HepG2 (cell line): ENCODE measurements around the gene SIMC1. TPM values are rescaled to one million over a fixed set of nuclear protein-coding genes. Genes with fewer than 3 reads are reported as not detected.

Experiments
- ATAC-seq: fragments of 200-7000 bp; cut with Tn5 transposase; 3 replicates; pipeline ENCODE4 v1.9.1; 2020; ENCODE audit warnings: mild to moderate bottlenecking, moderate library complexity
- BruUV-seq: library from RNA; stranded (reverse); fragments of 400-500 nt; replicated peaks from 2 replicates; lab custom pipeline; 2021; lab: Mats Ljungman, UMichigan
- CTCF ChIA-PET: fragments of 300-600 bp; formaldehyde crosslinking; extraction: SDS; loops from one replicate; lab custom pipeline; 2021; ENCODE audit warnings: low total read pairs, inconsistent platforms, low intra/inter-chr PET ratio; lab: Yijun Ruan, JAX
- POLR2A ChIA-PET: fragments of 350-600 bp; sonication (Branson Sonifier 250); formaldehyde crosslinking; loops from one replicate; lab custom pipeline; 2020; ENCODE audit warnings: antibody characterized with exemption, inconsistent platforms; lab: Yijun Ruan, JAX
- DNase-seq: peaks from one replicate; pipeline ENCODE4 v3.0.0-alpha.2; 2015; ENCODE audit warnings: low spot score
- FAIRE-seq: peaks from 3 replicates; lab custom pipeline; 2011; peaks lifted over from hg19 to GRCh38; lab: Jason Lieb, UNC
- H2AFZ ChIP-seq: one replicate; pipeline ENCODE4 v1.6.1; 2011; ENCODE audit warnings: low read length, inconsistent platforms
- H3K27ac ChIP-seq: fragments of 300-600 bp; 3 replicates; pipeline ENCODE4 v1.8.0; 2011; ENCODE audit warnings: mixed run types, mild to moderate bottlenecking, mixed read lengths, low read length, inconsistent platforms; ENCODE audit not compliant: insufficient read depth; ENCODE audit errors: extremely low read length
- H3K27me3 ChIP-seq, 2 experiments: fragments of 200-600 bp in 1 of 2; 2 replicates in 1 of 2; 3 replicates in 1 of 2; pipeline versions ENCODE4 v1.6.0 to v1.8.0; 2011; ENCODE audit warnings: low read length in 2 of 2, mild to moderate bottlenecking in 2 of 2, moderate library complexity in 2 of 2, inconsistent platforms in 1 of 2; ENCODE audit not compliant: insufficient read depth in 2 of 2, control insufficient read depth in 1 of 2
- H3K36me3 ChIP-seq, 2 experiments: fragments of 200-600 bp in 1 of 2; replicated peaks in 1 of 2; 2 replicates in 1 of 2; 3 replicates in 1 of 2; pipeline versions ENCODE4 v1.5.1 to v1.8.0; 2011; ENCODE audit warnings: low read length in 2 of 2, inconsistent platforms in 1 of 2; ENCODE audit not compliant: insufficient read depth in 2 of 2, control insufficient read depth in 1 of 2
- H3K4me1 ChIP-seq: 2 replicates; pipeline ENCODE4 v1.5.1; 2012; ENCODE audit warnings: low read length, inconsistent platforms; ENCODE audit not compliant: insufficient read depth
- H3K4me2 ChIP-seq: 2 replicates; pipeline ENCODE4 v1.6.0; 2011; ENCODE audit warnings: low read depth, low read length, inconsistent platforms
- H3K4me3 ChIP-seq, 3 experiments: fragments of 200-600 bp in 1 of 3; sonication (generic), shearing (Covaris generic) in 1 of 3; replicated peaks in 1 of 3; 2 replicates each; pipeline ENCODE4 v1.5.1; 2011 to 2016; ENCODE audit warnings: low read length in 3 of 3, inconsistent platforms in 2 of 3, low read depth in 2 of 3, mild to moderate bottlenecking in 2 of 3, control low read depth in 1 of 3, mixed read lengths in 1 of 3; ENCODE audit not compliant: insufficient read depth in 1 of 3
- H3K79me2 ChIP-seq: one replicate; pipeline ENCODE4 v1.6.1; 2011; ENCODE audit warnings: low read length, inconsistent platforms; ENCODE audit not compliant: insufficient read depth
- H3K9ac ChIP-seq: 2 replicates; pipeline ENCODE4 v1.6.0; 2011; ENCODE audit warnings: mild to moderate bottlenecking, low read depth, low read length, inconsistent platforms; ENCODE audit not compliant: insufficient read depth
- H3K9me3 ChIP-seq: 2 replicates; pipeline ENCODE4 v1.5.1; 2012; ENCODE audit warnings: mild to moderate bottlenecking, low read length
- H4K20me1 ChIP-seq: 2 replicates; pipeline ENCODE4 v1.6.0; 2011; ENCODE audit warnings: inconsistent platforms, mild to moderate bottlenecking, low read length, moderate library complexity; ENCODE audit not compliant: insufficient read depth
- GLI4 ChIP-seq: sonication (generic); formaldehyde crosslinking; IDR thresholded peaks from 2 replicates; pipeline ENCODE4 v1.5.1; 2020; ENCODE audit warnings: missing genetic modification reagents, mild to moderate bottlenecking, moderate library complexity, borderline replicate concordance
- IRF9 ChIP-seq: sonication (generic); formaldehyde crosslinking; IDR thresholded peaks from 2 replicates; pipeline ENCODE4 v1.8.0; 2022; ENCODE audit warnings: missing genetic modification reagents, mild to moderate bottlenecking, borderline replicate concordance
- JUNB ChIP-seq: sonication (generic); formaldehyde crosslinking; IDR thresholded peaks from 2 replicates; pipeline ENCODE4 v1.8.0; 2022; ENCODE audit warnings: missing genetic modification reagents, mild to moderate bottlenecking, borderline replicate concordance
- KLF13 ChIP-seq: sonication (generic); formaldehyde crosslinking; IDR thresholded peaks from 2 replicates; pipeline ENCODE4 v1.4.0; 2020; ENCODE audit warnings: mild to moderate bottlenecking, missing genetic modification reagents
- MNT ChIP-seq: fragments of 450-650 bp; IDR thresholded peaks from 2 replicates; pipeline ENCODE4 v1.6.1; 2016
- MYC ChIP-seq: sonication (generic); formaldehyde crosslinking; IDR thresholded peaks from 2 replicates; pipeline ENCODE4 v1.9.0; 2021; ENCODE audit warnings: missing genetic modification reagents, borderline replicate concordance
- POLR2AphosphoS5 ChIP-seq: IDR thresholded peaks from 2 replicates; pipeline ENCODE4 v1.6.1; 2012; ENCODE audit warnings: low read depth, low read length
- PRPF4 ChIP-seq: fragments of 200-400 bp; formaldehyde crosslinking; IDR thresholded peaks from 2 replicates; pipeline ENCODE4 v1.6.1; 2016; ENCODE audit warnings: low read length, low read depth; ENCODE audit not compliant: poor library complexity, severe bottlenecking
- TAF15 ChIP-seq: fragments of 200-400 bp; formaldehyde crosslinking; IDR thresholded peaks from one replicate; pipeline ENCODE4 v1.6.1; 2018; ENCODE audit warnings: mild to moderate bottlenecking, low read depth, low read length; ENCODE audit not compliant: poor library complexity, severe bottlenecking
- ZNF607 ChIP-seq: sonication (generic); formaldehyde crosslinking; IDR thresholded peaks from 2 replicates; pipeline ENCODE4 v1.5.1; 2020; ENCODE audit warnings: missing genetic modification reagents, mild to moderate bottlenecking, borderline replicate concordance
- ZNF709 ChIP-seq: sonication (generic); formaldehyde crosslinking; IDR thresholded peaks from 2 replicates; pipeline ENCODE4 v1.5.0; 2020; ENCODE audit warnings: mild to moderate bottlenecking, missing genetic modification reagents
- ZNF883 ChIP-seq: sonication (generic); formaldehyde crosslinking; IDR thresholded peaks from 2 replicates; pipeline ENCODE4 v1.5.1; 2020; ENCODE audit warnings: mild to moderate bottlenecking, missing genetic modification reagents; ENCODE audit errors: not compliant biosample characterization
- ZNF891 ChIP-seq: sonication (generic); formaldehyde crosslinking; IDR thresholded peaks from 2 replicates; pipeline ENCODE4 v1.5.0; 2020; ENCODE audit warnings: mild to moderate bottlenecking, missing genetic modification reagents
- WGBS: methylation state at CpG from one replicate; pipeline ENCODE4 v1.1.6; 2017; ENCODE audit warnings: low lambda C conversion rate; 5-methylcytosine and 5-hydroxymethylcytosine counted together
- in situ Hi-C: cut with HindIII; loops from 2 replicates; pipeline ENCODE4 v1.10.0; 2017; ENCODE audit warnings: low pct_unique_long_range_greater_than_20kb; ENCODE audit not compliant: extremely low pct_ligation_motif_present
- intact Hi-C: fragments of 100-400 bp; cut with micrococcal nuclease; formaldehyde crosslinking; loops from one replicate; pipeline ENCODE4 v1.10.0; 2022; ENCODE audit not compliant: unreplicated experiment
- polyA plus RNA-seq, 8 experiments: library from polyadenylated mRNA; depleted of rRNA in 3 of 8; stranded (reverse) in 7 of 8; unstranded in 1 of 8; fragments of >200 nt; fragmentation: Illumina TruSeq in 4 of 8; extraction: Trizol in 4 of 8; gene quantifications; 2 replicates each; pipeline versions ENCODE4 v1.2.1 to v1.2.3, GENCODE V29; 2011 to 2016; ENCODE audit warnings: low read depth in 4 of 8, missing spikeins in 1 of 8, mixed read lengths in 1 of 8; ENCODE audit not compliant: insufficient read depth in 1 of 8
- total RNA-seq, 5 experiments: library from RNA; depleted of rRNA; stranded (reverse); fragments of >200 nt; fragmentation: Illumina TruSeq; extraction: Trizol; gene quantifications; 2 replicates each; pipeline ENCODE4 v1.2.3, GENCODE V29; 2016; ENCODE audit warnings: low read depth in 1 of 5
- TF ChIP-seq, protein P1 (sequence below): sonication (generic); formaldehyde crosslinking; IDR thresholded peaks from 2 replicates; pipeline ENCODE4 v1.8.0; 2022; ENCODE audit warnings: missing genetic modification reagents, mild to moderate bottlenecking, inconsistent platforms, borderline replicate concordance
- TF ChIP-seq, protein P2 (sequence below): sonication (generic); formaldehyde crosslinking; conservative IDR thresholded peaks from 2 replicates; pipeline ENCODE4 v1.8.0; 2022; ENCODE audit warnings: mild to moderate bottlenecking, moderate library complexity, missing genetic modification reagents
- TF ChIP-seq, protein P3 (sequence below): sonication (generic); formaldehyde crosslinking; IDR thresholded peaks from 2 replicates; pipeline ENCODE4 v1.4.0; 2020; ENCODE audit warnings: mild to moderate bottlenecking, missing genetic modification reagents

SIMC1 gene
- total and polyA plus RNA-seq, 2 of the 13 experiments (the other 11 are each of a cell fraction or from before 2014, with no cell fraction given): 5.4 to 6.8 TPM

GRCh38 chr5:176388444-176389134 is 150.4 kb downstream of the SIMC1 start, which contains the start of the genes HIGD2A and NOP16:
TSS of gene HIGD2A (plus strand) at chr5:176388751. CDS start at chr5:176388820, 69 bp downstream.
TSS of gene NOP16 (minus strand) at chr5:176388598. CDS start at chr5:176388539, 59 bp downstream.
- H3K4me3 ChIP-seq: peak within 1 kb of the TSS; percentile 71 to 93 (median 92)
- in situ Hi-C loops: no loop called here
- H3K9ac ChIP-seq: peak within 1 kb of the TSS; percentile 97
- POLR2A ChIA-PET: interaction anchor here (0.7 to 2.3 kb wide), 11 partner anchors 12 to 160 kb away, joined by 3 to 31 read pairs (median 4); partner anchors contain the start of genes CDHR2, KIAA1191 and RNF44
- H3K36me3 ChIP-seq: peaks cover 6 to 33% of the 10 kb centered on the region in 2 experiments
- peak within 1 kb of the TSS; percentile 89 for H3K4me2 ChIP-seq
- DNase-seq (peak; percentile 98), ATAC-seq (peak; percentile 90), FAIRE-seq (peak; percentile 99)
- BruUV-seq: no TSS peak
- peak within 1 kb of the TSS; percentile 99 for H3K27ac ChIP-seq
- peaks cover 42% of the 10 kb centered on the region for H3K79me2 ChIP-seq
- peak within 1 kb of the TSS; percentile 85 for H2AFZ ChIP-seq
- intact Hi-C loops: loop anchor here (1.0 kb wide), 1 partner anchor 16 kb away; no protein-coding TSS in a partner anchor
- no peaks in the 10 kb centered on the region; a peak in 1 of 5 replicates for H3K27me3 ChIP-seq
- H3K9me3 ChIP-seq: no peaks in the 10 kb centered on the region
- WGBS: 0% methylated on average over 30 of the region's 47 CpGs
- peaks cover 31% of the 10 kb centered on the region for H3K4me1 ChIP-seq
- peaks cover 11% of the 10 kb centered on the region; the same call in 1 of the 2 replicates for H4K20me1 ChIP-seq
- CTCF ChIA-PET: no interaction called here
- TF ChIP-seq, protein P1, sequence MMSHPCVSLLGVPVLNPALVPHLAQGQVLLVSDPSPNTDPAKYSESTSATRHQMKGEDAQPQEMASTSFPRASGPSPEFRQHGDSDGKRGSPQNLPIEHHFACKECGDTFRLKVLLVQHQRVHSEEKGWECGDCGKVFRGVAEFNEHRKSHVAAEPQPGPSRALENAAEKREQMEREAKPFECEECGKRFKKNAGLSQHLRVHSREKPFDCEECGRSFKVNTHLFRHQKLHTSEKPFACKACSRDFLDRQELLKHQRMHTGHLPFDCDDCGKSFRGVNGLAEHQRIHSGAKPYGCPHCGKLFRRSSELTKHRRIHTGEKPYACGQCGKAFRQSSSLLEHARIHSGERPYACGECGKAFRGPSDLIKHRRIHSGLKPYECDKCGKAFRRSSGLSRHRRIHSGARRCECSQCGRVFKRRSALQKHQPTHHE (CRISPR knock-in tag): no peak
- TF ChIP-seq, protein P2, sequence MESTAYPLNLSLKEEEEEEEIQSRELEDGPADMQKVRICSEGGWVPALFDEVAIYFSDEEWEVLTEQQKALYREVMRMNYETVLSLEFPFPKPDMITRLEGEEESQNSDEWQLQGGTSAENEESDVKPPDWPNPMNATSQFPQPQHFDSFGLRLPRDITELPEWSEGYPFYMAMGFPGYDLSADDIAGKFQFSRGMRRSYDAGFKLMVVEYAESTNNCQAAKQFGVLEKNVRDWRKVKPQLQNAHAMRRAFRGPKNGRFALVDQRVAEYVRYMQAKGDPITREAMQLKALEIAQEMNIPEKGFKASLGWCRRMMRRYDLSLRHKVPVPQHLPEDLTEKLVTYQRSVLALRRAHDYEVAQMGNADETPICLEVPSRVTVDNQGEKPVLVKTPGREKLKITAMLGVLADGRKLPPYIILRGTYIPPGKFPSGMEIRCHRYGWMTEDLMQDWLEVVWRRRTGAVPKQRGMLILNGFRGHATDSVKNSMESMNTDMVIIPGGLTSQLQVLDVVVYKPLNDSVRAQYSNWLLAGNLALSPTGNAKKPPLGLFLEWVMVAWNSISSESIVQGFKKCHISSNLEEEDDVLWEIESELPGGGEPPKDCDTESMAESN (CRISPR knock-in tag): peak; percentile 61; the same call in 1 of the 2 replicates
- TF ChIP-seq ZNF883 (CRISPR knock-in tag) (peak; percentile 56), POLR2AphosphoS5 (peak; percentile 84), ZNF607 (no peak; the same call in 1 of the 2 replicates), GLI4 (CRISPR knock-in tag) (peak; percentile 74; the same call in 1 of the 2 replicates), JUNB (CRISPR knock-in tag) (peak; percentile 18; the same call in 1 of the 2 replicates), MNT (peak; percentile 87), ZNF709 (CRISPR knock-in tag) (0 out of 2 replicates have a peak, but pooled peaks have one; percentile 7), TAF15 (no peak), ZNF891 (peak; percentile 87), MYC (peak; percentile 100), KLF13 (CRISPR knock-in tag) (no peak), PRPF4 (no peak), IRF9 (peak; percentile 52; the same call in 1 of the 2 replicates)
- TF ChIP-seq, protein P3, sequence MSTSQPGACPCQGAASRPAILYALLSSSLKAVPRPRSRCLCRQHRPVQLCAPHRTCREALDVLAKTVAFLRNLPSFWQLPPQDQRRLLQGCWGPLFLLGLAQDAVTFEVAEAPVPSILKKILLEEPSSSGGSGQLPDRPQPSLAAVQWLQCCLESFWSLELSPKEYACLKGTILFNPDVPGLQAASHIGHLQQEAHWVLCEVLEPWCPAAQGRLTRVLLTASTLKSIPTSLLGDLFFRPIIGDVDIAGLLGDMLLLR (CRISPR knock-in tag): peak; percentile 96; the same call in 1 of the 2 replicates
